Measurements from ENCODE around the gene TMEM151B.

Gene TMEM151B

GRCh38 chr6:44270526-44271405 is 516 bp downstream of the TMEM151B start:
- no peak overlapping the region for H3K4me3 ChIP-seq (ENCODE audit: low read depth in 1 of 2, low read length in 2 of 2)
- H3K27ac ChIP-seq (ENCODE audit: low read length) = no peak overlapping the region
- H3K27me3 ChIP-seq (ENCODE audit: low read depth, low read length) = peaks cover 45% of the 10 kb centered on the region
- no peaks in the 10 kb centered on the region for H3K9me3 ChIP-seq (ENCODE audit: control insufficient read depth in 1 of 2, low read length in 2 of 2)
- peaks cover 0 to 7% of the 10 kb centered on the region in 2 donors for H3K4me1 ChIP-seq (ENCODE audit: control insufficient read depth in 1 of 2, insufficient read depth in 2 of 2, low read length in 2 of 2)
- H3K36me3 ChIP-seq (ENCODE audit: control insufficient read depth in 1 of 2, insufficient read depth in 2 of 2, low read length in 2 of 2) = no peaks in the 10 kb centered on the region

DNA sequence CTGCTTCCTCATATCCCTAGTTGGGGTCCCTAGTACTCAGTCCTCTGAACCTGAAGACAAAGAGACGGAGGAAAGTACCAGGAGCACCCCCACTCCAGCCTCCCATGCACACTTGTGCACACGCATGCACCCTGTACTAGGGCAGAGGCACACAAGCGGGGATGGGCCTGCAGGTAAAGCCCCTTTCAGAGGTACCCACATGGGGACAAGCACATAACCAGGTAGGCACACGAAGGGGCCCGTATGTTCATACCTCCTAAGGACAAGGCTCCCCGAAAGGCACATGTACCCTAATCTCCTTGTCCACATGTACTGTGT is 1.1 kb downstream of the TMEM151B start:
- H3K27ac ChIP-seq (ENCODE audit: low read length) = no peak overlapping the region
- no peak overlapping the region for H3K4me3 ChIP-seq (ENCODE audit: low read depth in 1 of 2, low read length in 2 of 2)
- peaks cover 45% of the 10 kb centered on the region for H3K27me3 ChIP-seq (ENCODE audit: low read depth, low read length)
- H3K4me1 ChIP-seq (ENCODE audit: control insufficient read depth in 1 of 2, insufficient read depth in 2 of 2, low read length in 2 of 2) = peaks cover 0 to 13% of the 10 kb centered on the region in 2 donors
- H3K9me3 ChIP-seq (ENCODE audit: control insufficient read depth in 1 of 2, low read length in 2 of 2) = no peaks in the 10 kb centered on the region
- H3K36me3 ChIP-seq (ENCODE audit: control insufficient read depth in 1 of 2, insufficient read depth in 2 of 2, low read length in 2 of 2) = no peaks in the 10 kb centered on the region

GRCh38 chr6:44271914-44272313 is 1.7 kb downstream of the TMEM151B start:
- Histone ChIP-seq H3K4me3 (ENCODE audit: low read depth in 1 of 2, low read length in 2 of 2) (no peak overlapping the region), H3K27me3 (ENCODE audit: low read depth, low read length) (peaks cover 50% of the 10 kb centered on the region), H3K27ac (ENCODE audit: low read length) (no peak overlapping the region), H3K4me1 (ENCODE audit: control insufficient read depth in 1 of 2, insufficient read depth in 2 of 2, low read length in 2 of 2) (peaks cover 0 to 14% of the 10 kb centered on the region in 2 donors), H3K36me3 (ENCODE audit: control insufficient read depth in 1 of 2, insufficient read depth in 2 of 2, low read length in 2 of 2) (no peaks in the 10 kb centered on the region), H3K9me3 (ENCODE audit: control insufficient read depth in 1 of 2, low read length in 2 of 2) (no peaks in the 10 kb centered on the region)

DNA sequence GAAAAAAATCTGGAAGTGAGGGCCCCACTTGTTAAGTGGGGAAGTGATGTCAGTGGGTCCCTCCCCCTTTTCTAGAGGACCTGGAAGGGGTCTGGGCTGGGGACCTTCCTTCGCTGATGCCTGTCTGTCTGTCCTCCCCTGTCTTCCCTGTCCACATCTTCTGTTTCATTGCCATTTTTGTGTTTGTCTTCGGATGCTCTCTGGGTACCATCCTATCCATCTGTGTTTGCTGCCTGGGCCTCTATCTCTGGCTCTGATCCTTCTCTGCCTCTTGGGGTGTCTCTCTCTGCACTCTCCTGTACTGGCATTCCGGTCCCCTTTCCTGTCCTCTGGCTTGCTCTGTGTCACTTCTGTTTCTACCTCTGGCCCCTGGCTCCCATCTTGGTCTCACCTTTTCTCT is 2.3 kb downstream of the TMEM151B start:
- Histone ChIP-seq H3K9me3 (ENCODE audit: control insufficient read depth in 1 of 2, low read length in 2 of 2) (no peaks in the 10 kb centered on the region), H3K27me3 (ENCODE audit: low read depth, low read length) (peaks cover 56% of the 10 kb centered on the region), H3K4me1 (ENCODE audit: control insufficient read depth in 1 of 2, insufficient read depth in 2 of 2, low read length in 2 of 2) (peaks cover 0 to 14% of the 10 kb centered on the region in 2 donors), H3K27ac (ENCODE audit: low read length) (no peak overlapping the region), H3K4me3 (ENCODE audit: low read depth in 1 of 2, low read length in 2 of 2) (no peak overlapping the region), H3K36me3 (ENCODE audit: control insufficient read depth in 1 of 2, insufficient read depth in 2 of 2, low read length in 2 of 2) (no peaks in the 10 kb centered on the region)

DNA sequence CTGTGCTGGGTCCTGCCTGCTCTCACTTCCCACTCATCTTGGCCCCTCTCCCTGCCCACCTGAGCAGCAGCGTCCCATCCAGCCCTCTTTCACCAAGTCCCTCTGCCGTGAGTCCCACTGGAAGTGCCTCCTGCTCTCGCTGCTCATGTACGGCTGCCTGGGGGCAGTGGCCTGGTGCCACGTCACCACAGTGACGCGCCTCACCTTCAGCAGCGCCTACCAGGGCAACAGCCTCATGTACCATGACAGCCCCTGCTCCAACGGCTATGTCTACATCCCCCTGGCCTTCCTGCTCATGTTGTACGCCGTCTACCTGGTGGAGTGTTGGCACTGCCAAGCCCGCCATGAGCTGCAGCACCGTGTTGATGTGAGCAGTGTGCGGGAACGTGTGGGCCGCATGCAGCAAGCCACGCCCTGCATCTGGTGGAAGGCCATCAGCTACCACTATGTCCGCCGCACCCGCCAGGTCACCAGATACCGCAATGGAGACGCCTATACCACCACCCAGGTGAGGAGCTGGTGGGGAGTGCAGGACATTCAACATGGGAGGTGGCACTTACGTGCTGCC is 2.8 kb downstream of the TMEM151B start:
- no peak overlapping the region for H3K27ac ChIP-seq (ENCODE audit: low read length)
- H3K4me1 ChIP-seq (ENCODE audit: control insufficient read depth in 1 of 2, insufficient read depth in 2 of 2, low read length in 2 of 2) = peaks cover 0 to 14% of the 10 kb centered on the region in 2 donors
- no peaks in the 10 kb centered on the region for H3K9me3 ChIP-seq (ENCODE audit: control insufficient read depth in 1 of 2, low read length in 2 of 2)
- no peak overlapping the region for H3K4me3 ChIP-seq (ENCODE audit: low read depth in 1 of 2, low read length in 2 of 2)
- no peaks in the 10 kb centered on the region for H3K36me3 ChIP-seq (ENCODE audit: control insufficient read depth in 1 of 2, insufficient read depth in 2 of 2, low read length in 2 of 2)
- peaks cover 56% of the 10 kb centered on the region for H3K27me3 ChIP-seq (ENCODE audit: low read depth, low read length)

- no peak overlapping the region for H3K4me3 ChIP-seq (ENCODE audit: low read depth in 1 of 2, low read length in 2 of 2)
- H3K9me3 ChIP-seq (ENCODE audit: control insufficient read depth in 1 of 2, low read length in 2 of 2) = no peaks in the 10 kb centered on the region
- H3K27me3 ChIP-seq (ENCODE audit: low read depth, low read length) = peaks cover 60% of the 10 kb centered on the region
- no peaks in the 10 kb centered on the region for H3K36me3 ChIP-seq (ENCODE audit: control insufficient read depth in 1 of 2, insufficient read depth in 2 of 2, low read length in 2 of 2)
- H3K27ac ChIP-seq (ENCODE audit: low read length) = no peak overlapping the region
- peaks cover 0 to 14% of the 10 kb centered on the region in 2 donors for H3K4me1 ChIP-seq (ENCODE audit: control insufficient read depth in 1 of 2, insufficient read depth in 2 of 2, low read length in 2 of 2)
These were observed 3.4 kb downstream of the TMEM151B start for GRCh38 chr6:44273617-44274016.

GRCh38 chr6:44275271-44275748 is 5.1 kb downstream of the TMEM151B start:
- Histone ChIP-seq H3K27ac (ENCODE audit: low read length) (no peak overlapping the region), H3K4me3 (ENCODE audit: low read depth in 1 of 2, low read length in 2 of 2) (peak overlapping the region in 1 of 2 donors; percentile 53), H3K36me3 (ENCODE audit: control insufficient read depth in 1 of 2, insufficient read depth in 2 of 2, low read length in 2 of 2) (no peaks in the 10 kb centered on the region), H3K27me3 (ENCODE audit: low read depth, low read length) (peaks cover 56% of the 10 kb centered on the region), H3K9me3 (ENCODE audit: control insufficient read depth in 1 of 2, low read length in 2 of 2) (no peaks in the 10 kb centered on the region), H3K4me1 (ENCODE audit: control insufficient read depth in 1 of 2, insufficient read depth in 2 of 2, low read length in 2 of 2) (peaks cover 0 to 10% of the 10 kb centered on the region in 2 donors)

DNA sequence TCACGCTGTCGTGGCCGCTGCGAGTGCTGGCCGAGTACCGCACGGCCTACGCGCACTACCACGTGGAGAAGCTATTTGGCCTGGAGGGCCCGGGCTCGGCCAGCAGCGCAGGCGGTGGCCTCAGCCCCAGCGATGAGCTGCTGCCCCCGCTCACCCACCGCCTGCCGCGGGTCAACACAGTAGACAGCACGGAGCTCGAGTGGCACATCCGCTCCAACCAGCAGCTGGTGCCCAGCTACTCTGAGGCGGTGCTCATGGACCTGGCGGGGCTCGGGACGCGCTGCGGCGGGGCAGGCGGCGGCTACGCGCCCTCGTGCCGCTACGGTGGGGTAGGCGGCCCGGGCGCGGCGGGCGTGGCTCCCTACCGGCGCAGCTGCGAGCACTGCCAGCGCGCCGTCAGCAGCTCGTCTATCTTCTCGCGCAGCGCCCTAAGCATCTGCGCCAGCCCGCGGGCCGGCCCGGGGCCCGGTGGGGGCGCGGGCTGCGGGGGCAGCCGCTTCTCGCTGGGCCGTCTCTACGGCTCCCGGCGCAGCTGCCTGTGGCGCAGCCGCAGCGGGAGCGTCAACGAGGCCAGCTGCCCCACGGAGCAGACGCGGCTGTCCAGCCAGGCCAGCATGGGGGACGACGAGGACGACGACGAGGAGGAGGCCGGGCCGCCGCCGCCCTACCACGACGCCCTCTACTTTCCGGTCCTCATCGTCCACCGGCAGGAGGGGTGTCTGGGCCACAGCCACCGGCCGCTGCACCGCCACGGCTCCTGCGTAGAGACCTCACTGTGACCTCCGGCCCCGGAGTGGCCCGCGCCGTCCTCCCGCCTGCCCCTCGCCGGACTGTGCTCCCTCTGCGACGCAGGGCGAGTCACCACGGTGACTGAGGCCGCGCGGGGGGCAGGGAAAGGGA is 5.7 kb downstream of the TMEM151B start:
- Histone ChIP-seq H3K27me3 (ENCODE audit: low read depth, low read length) (peaks cover 56% of the 10 kb centered on the region), H3K4me1 (ENCODE audit: control insufficient read depth in 1 of 2, insufficient read depth in 2 of 2, low read length in 2 of 2) (peaks cover 0 to 10% of the 10 kb centered on the region in 2 donors), H3K27ac (ENCODE audit: low read length) (no peak overlapping the region), H3K9me3 (ENCODE audit: control insufficient read depth in 1 of 2, low read length in 2 of 2) (no peaks in the 10 kb centered on the region), H3K36me3 (ENCODE audit: control insufficient read depth in 1 of 2, insufficient read depth in 2 of 2, low read length in 2 of 2) (no peaks in the 10 kb centered on the region), H3K4me3 (ENCODE audit: low read depth in 1 of 2, low read length in 2 of 2) (peak overlapping the region in 1 of 2 donors; percentile 53)

DNA sequence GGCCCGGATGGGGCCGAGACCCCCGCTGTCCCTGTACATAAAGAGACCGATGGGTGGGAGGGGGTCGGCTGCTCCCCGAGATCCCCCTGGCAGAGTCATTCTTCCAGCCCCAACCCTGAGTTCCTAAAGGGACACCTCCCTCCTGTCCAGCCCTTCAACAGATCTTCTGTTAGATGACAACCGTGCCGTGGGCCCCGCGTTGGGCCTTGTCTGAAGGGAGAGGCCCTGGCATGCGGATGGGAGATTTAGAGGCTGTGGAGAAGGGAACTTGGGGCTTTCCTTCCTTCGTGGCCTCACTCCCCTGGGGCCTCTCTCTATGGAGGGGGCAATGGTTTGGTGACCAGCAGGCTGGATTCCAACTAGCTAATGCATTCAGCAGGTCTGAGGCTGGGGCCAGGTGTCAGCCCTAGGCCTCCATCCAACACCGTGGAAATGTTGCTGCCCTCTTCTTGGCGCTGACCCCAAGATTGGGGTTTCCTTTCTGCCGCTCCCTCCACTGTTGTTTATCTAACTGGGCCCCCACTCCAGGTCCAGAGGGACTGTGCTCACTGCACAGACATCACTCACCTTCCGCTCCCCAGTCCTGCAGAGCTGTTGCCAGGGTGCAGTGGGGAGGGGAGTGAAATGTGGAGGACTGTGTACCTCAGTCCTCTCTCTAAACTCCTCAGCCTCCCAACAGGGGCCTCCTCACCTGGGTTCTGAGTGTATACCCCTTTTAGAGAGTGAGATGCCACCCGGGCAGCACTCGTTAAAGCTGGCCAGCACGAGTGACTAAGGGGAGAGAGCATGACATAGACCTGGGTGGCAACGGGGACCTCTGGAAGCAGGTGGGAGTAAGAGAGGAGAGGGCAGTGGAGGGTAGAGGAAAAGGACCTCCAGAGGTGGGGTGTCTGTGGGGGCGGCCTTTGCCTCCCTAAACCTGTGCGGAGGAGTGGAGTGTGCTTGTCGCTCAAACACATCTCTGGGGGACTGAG is 6.7 kb downstream of the TMEM151B start:
- H3K27me3 ChIP-seq (ENCODE audit: low read depth, low read length) = peaks cover 47% of the 10 kb centered on the region
- no peak overlapping the region for H3K4me3 ChIP-seq (ENCODE audit: low read depth in 1 of 2, low read length in 2 of 2)
- peaks cover 0 to 10% of the 10 kb centered on the region in 2 donors for H3K4me1 ChIP-seq (ENCODE audit: control insufficient read depth in 1 of 2, insufficient read depth in 2 of 2, low read length in 2 of 2)
- no peak overlapping the region for H3K27ac ChIP-seq (ENCODE audit: low read length)
- no peaks in the 10 kb centered on the region for H3K36me3 ChIP-seq (ENCODE audit: control insufficient read depth in 1 of 2, insufficient read depth in 2 of 2, low read length in 2 of 2)
- no peaks in the 10 kb centered on the region for H3K9me3 ChIP-seq (ENCODE audit: control insufficient read depth in 1 of 2, low read length in 2 of 2)

- Histone ChIP-seq H3K4me3 (ENCODE audit: low read depth in 1 of 2, low read length in 2 of 2) (no peak overlapping the region), H3K36me3 (ENCODE audit: control insufficient read depth in 1 of 2, insufficient read depth in 2 of 2, low read length in 2 of 2) (no peaks in the 10 kb centered on the region), H3K9me3 (ENCODE audit: control insufficient read depth in 1 of 2, low read length in 2 of 2) (no peaks in the 10 kb centered on the region), H3K27me3 (ENCODE audit: low read depth, low read length) (peaks cover 40% of the 10 kb centered on the region), H3K4me1 (ENCODE audit: control insufficient read depth in 1 of 2, insufficient read depth in 2 of 2, low read length in 2 of 2) (peaks cover 0 to 10% of the 10 kb centered on the region in 2 donors), H3K27ac (ENCODE audit: low read length) (no peak overlapping the region)
These were observed 7.5 kb downstream of the TMEM151B start for GRCh38 chr6:44277763-44278162.

Data from muscle layer of duodenum (tissue), 2 donors.